HG02571 (cell line): Measurements from ENCODE around the gene TJP1.
"Not testable (repeated sequence)": the region's sequence is repeated elsewhere in the genome, so short reads cannot be mapped to it uniquely, and the experiment has no call there.

Source experiments
- ATAC-seq: cut with Tn5 transposase; IDR thresholded peaks from one replicate; pipeline ENCODE4 v1.9.1; 2021; ENCODE audit warnings: mild to moderate bottlenecking, moderate library complexity; ENCODE audit not compliant: unreplicated experiment

TJP1 gene

DNA sequence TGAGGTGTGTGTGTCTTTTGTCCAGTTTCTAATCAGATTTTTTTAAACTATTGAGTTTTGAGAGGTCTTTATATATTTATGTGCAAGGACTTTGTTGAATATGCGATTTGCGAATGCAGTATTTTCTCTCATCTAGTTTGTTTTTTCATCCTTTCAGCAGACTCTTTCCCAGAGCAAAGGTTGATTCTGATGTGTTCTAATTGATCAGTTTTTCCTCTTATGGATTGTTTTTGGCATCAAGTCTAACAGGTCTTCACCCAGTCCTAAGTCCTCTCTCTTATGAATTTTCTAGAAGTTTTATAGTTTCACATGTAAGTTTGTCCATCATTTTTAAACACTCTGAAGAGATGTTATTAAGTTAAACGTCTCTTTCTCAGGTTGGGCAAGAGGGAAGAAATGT is 17.8 kb upstream of the TJP1 start:
- ATAC-seq, result no peak

DNA sequence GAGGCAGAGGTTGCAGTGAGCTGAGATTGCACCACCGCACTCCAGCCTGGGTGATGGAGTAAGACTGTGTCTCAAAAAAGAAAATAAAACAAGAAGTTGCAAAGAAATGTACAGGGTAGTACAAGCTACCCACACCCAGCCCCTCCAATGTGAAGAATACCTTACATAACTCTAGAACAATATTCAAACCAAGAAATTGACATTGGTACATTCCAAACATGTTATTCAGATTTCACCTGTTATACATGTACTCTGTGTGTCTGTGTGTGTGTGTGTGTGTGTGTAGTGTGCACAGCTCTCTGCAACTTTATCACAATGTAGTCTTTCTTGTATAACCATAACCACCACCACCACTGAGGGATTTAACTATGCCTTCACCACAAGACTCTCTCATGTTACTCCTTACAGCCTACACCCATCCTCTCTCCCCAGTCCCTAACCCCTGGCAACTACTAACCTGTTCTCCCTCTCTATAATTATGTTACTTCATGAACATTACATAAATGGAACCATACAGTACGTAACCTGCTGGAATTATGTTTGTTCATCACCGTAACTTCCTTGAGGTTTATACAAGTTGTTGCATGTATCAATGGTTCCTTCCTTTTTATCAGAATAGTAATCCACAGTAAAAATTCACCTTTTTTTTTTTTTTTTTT is 16.2 kb upstream of the TJP1 start:
- ATAC-seq, result no peak

DNA sequence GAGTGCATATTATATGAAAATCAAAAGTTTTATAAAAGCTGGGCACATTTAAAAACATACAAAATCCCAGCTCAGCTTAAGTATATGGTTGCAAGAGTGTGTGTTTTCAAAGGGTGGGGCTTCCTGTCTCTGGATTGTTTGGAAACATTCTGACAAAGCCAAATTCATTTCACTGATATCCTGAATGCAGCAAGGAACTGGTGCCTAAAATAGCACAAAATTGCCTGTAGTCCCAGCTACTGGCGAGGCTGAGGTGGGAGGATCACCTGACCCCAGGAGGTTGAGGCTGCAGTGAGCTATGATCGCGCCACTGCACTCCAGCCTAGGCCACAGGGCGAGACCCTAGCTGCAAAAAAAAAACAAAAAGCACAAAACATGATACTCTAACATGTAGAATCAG is 13.0 kb upstream of the TJP1 start:
- no peak for ATAC-seq

- ATAC-seq, result no peak
Observed at GRCh38 chr15:29832709-29833108, 10.4 kb upstream of the TJP1 start.

- no peak for ATAC-seq
Observed at GRCh38 chr15:29826908-29827820, 4.9 kb upstream of the TJP1 start.

DNA sequence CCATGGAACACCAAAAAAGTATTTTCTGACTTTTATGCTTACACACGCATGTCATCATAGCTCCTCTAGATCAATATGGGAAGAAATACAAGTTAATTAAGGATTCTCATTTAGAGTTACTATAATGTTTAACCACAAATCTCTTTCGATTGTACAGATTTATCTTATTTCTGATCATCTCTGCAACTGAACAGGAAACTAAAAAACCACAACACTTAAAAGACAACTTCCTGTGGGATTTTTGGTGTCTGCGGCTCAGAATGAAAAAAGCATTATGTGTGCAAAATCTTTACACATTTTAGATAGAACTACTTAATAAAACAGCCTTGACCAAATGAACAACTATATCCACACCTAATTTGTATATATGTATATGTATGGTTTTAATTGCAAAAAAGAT is 3.0 kb upstream of the TJP1 start:
- ATAC-seq, result no peak

- ATAC-seq, result no peak
Observed at GRCh38 chr15:29822684-29823459, 604 bp upstream of the TJP1 start.

DNA sequence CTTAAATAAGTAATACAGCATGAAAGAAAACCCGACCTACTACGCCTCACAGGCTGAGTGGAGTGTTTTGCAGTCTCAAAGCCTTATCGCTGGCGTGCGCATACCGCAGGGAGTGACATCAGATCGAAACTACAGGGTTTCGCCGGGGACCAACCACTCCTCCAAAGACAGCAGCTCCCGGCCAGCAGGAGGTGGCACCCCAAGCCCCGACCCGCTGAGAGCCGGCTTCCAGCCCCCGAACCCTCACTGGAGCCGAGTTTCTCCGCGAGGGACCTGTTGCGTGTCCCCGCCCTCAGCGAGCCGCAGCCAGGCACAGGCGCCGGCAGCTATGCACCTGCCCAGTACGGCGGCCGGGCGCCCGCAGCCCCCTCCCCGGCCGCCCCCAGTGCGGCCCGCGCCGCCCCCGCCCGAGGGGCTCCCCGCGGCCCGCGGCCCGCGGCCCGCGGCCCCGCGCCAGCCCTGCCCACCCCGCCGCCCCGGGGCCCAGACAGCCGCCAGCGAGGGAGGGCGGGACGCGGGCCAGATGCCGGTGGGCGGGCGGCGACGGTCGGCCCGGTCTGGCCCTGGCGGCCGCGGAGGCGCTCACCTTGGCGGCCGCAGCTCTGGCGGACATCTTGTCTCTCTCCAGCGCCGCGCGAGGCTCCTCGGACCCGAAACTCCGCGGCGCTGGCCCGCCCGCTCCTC is 710 bp downstream of the TJP1 start:
- no peak for ATAC-seq

DNA sequence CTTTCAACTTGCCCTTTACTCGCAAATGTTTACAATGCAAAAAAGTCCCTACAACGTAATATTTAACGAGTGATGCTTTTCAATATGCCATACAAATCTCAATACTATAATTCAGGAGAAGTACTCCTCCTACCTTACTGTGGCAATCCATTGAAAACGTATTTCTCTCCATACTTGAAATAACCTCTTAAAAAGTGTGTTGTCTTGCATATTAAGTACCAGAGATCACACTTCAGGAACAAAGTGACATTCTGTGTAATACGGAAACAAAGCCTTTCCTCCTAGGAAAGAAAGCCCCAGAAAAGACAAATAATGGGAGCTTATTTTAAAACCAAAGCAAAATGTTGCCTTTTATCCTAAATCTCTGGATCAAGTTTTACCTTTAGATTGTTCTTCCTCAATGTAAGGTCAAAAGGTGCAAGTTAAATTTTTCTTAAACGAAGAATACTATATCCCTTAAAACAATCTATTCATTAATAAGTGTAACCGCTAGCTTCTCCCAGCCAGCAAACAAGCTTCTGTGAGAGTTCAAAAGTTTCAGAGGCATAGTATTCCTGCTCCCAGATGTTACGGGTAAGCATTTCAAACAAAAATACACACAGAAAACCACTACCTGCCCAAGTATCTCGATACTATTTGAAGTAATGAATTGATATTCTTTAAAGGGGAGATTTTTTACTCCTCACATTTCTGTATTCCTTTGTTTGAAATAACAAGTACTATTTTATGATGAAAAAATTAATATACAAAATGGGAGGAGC is 1.7 kb downstream of the TJP1 start:
- no peak for ATAC-seq

- no peak for ATAC-seq
Observed at GRCh38 chr15:29819979-29820378, 2.3 kb downstream of the TJP1 start.

DNA sequence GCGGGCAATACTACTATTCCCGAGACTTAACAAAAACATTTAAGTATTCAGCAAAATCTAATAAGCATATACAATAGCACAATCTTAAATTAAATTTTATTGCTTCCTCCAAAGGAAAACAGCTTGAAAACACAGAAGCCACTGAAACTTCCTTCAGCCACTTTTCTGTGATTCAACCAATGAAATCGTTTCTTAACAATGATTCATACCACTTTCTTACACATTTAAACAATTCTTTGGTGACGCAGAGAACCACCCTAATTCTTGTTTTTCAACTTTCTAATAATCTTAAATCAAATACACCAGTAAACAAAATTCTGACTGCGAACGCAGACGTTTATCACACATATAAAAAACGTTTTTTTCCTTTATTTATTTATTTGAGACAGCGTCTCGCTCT is 4.1 kb downstream of the TJP1 start:
- ATAC-seq, result no peak

GRCh38 chr15:29817455-29817854 is 4.8 kb downstream of the TJP1 start:
- ATAC-seq, result not testable (repeated sequence)

DNA sequence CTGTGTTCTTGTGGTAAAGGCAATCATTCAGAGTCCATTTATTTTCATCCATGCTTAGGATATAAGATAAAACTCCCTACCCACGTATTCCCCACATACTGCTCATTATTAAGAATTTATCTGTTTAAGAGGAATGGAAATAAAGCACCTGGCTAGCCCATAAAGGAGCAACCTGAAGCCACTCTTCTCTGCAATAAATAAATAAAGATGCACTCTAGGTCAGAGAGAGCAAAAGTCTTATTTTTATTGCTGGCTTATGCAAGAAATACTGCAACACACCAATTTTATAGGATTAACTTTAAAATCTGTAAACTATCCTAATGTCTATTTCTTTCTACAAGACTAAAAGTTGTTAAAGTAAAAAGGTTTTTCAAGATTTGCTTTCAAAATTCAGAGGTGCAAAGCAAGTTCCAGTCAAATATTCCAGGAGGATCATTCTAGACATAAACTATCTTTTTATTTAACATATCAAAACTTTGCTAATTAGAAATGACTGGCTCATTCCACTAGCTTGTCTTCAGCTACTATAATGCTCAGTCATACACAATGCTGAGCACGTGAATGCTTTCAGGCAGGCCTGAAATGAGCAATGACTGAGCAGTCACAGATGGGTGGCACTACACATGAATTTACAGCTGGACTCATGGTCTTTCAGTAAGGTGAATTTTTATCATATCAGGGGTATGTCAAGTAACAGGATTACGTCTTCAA is 7.1 kb downstream of the TJP1 start:
- ATAC-seq, result no peak

DNA sequence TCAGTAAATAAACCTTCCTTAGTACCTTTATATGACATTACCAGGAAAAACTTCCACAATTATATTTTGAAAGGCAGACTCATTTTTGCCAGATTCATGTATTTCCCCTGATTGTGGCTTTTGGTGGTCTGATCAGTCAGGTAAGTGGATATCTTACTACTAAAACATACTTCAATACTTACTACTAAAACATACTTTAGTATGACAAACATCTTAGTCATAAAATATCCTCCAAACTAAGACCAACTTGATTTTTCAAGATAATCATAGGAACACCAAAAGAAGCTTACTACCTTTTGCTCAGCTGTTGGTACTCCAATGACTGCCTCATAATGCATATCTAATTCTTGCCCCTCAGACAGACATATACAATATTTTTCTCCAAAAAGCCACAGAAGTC is 9.3 kb downstream of the TJP1 start:
- ATAC-seq, result no peak

DNA sequence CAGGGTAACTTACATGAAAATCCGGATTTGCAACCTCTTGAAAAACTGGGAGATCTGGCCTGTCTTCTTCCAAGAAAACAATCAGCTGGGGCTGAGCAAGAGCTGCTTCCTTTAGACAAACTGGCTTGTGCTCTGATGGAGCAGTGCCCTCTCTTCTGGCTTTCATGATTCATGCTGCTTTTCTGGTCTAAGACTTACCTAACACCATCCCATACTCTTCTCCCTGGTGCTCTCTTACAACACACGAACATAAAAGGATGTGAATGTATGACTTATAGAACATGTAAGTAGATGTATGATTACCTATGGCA is 9.9 kb downstream of the TJP1 start:
- ATAC-seq, result no peak

DNA sequence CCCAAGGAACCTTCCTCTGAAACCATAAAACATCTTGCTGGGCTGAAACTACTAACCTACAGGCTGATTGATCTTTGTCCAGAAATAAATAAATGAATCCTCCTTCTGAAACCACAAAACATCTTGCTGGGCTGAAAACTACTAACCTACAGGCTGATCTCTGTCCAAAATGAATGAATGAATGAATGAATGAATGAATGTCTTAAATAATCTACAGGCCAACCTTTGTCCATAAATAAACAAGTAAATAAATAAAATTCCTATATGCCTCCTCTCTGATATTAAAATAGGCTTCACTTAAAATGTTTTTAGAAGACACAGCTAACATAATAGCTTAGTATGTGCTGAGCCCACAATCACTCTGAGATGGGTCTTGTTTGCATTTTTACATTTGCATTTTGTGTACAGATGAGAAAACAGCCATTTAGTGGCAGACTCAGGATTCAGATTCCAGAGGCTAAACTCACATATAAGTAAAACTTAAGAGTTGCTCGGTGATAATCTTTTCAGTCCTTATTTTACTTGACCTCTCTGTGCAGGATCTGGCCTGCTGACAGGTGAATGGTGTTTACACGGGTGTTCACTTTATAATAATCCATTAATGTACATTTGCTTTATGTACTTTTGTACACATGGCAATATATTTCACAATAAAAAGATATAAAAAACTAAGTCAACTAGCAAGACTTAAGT is 10.4 kb downstream of the TJP1 start:
- ATAC-seq, result no peak

DNA sequence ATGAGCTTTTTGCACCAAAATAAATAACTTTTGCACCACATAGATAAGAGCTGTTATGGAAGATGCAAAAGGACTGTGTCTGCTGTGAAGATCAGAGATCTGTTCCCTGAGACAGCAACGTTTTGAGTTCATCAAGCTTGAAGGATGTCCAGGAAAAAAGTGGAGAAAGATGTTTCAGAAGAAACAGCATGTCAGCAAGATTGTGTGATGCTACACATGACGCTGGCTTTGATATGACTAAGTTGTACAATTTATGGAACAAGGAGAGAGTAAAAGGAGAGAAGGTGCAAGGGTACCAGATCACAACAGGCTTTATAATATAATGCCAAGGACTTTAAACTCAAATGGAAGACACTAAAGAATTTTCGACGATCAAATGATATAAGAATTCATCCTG is 16.6 kb downstream of the TJP1 start:
- no peak for ATAC-seq

DNA sequence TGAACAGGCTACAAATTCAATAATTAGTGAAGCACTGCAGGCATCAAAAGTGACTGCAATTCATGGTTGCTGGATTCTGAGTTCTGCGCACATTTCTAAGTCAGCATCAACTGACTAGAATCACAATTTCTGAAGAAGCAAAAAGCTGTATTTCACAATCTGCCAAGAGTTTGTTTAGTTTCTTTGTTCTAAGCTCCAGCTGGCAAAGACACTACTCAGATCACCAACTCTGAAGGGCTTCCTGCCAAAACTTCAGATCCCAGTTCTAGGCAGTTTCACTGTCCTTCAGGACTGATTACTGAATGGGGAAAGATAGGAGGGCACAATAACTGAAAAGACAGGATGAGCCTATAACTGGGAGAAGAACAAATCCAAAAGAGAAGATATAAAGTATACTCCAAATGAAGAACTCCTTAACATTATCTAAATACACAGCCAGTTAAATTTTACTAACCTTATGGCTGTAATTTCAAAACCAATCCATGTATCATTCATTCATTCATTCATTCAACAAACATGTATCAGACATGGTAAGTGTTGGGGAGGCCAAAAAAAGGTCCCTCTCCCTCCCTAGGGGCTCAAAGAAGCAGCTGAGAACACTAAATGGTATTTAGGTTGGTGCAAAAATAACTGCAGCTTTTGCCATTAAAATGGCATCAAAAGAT is 17.1 kb downstream of the TJP1 start:
- no peak for ATAC-seq

DNA sequence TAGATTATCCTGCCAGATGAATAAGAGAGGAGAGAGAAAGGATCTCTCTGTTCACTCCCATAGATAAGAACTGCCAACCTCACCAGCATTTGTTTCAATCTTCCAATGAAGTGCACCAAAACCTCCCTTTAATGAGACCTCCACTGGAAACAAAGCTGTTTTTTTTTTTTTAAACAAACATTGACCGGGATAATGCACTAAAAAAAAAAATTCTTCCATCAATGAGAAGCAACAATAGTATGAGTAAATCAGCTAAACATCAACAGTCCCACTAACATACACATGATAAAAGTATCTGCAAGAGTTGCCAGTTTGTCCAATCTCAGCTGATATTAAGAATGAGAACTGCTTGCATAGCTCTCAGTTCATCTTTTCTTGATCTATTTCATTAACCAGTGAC is 19.9 kb downstream of the TJP1 start:
- ATAC-seq, result no peak
